Activated CD4-positive, alpha-beta T cell treated with anti-CD3 and anti-CD28 coated beads, Interleukin-2, amount 10 ng/mL, durations not matched to agents 7 days and 5 days (primary cell): ENCODE data around the gene MMRN2. TPM values are rescaled to one million over a fixed set of nuclear protein-coding genes. Genes with fewer than 3 reads are reported as not detected.
"Not testable (repeated sequence)": the region's sequence is repeated elsewhere in the genome, so short reads cannot be mapped to it uniquely, and the experiment has no call there.

Source experiments
- CTCF ChIA-PET: fragments of 350-600 bp; sonication (Branson Sonifier 250); formaldehyde crosslinking; loops from one replicate; lab custom pipeline; 2021; ENCODE audit warnings: antibody characterized with exemption; lab: Charles Lee
- POLR2A ChIA-PET: fragments of 350-600 bp; sonication (Branson Sonifier 250); formaldehyde crosslinking; loops from one replicate; lab custom pipeline; 2021; ENCODE audit warnings: antibody characterized with exemption; lab: Charles Lee
- DNase-seq: peaks from one replicate; pipeline ENCODE4 v3.0.0-alpha.2; 2020
- H3K27ac Mint-ChIP-seq: one replicate; pipeline ENCODE4 v1.8.0; 2021; ENCODE audit warnings: mild to moderate bottlenecking, moderate library complexity, mixed read lengths
- H3K27me3 Mint-ChIP-seq: one replicate; pipeline ENCODE4 v1.8.0; 2021; ENCODE audit warnings: mixed read lengths
- H3K36me3 Mint-ChIP-seq: one replicate; pipeline ENCODE4 v1.8.0; 2021; ENCODE audit warnings: low read depth, mixed read lengths
- H3K4me1 Mint-ChIP-seq: one replicate; pipeline ENCODE4 v1.8.0; 2021; ENCODE audit warnings: mixed read lengths
- H3K4me3 Mint-ChIP-seq: one replicate; pipeline ENCODE4 v1.8.0; 2021; ENCODE audit warnings: mild to moderate bottlenecking, moderate library complexity, mixed read lengths
- H3K9me3 Mint-ChIP-seq: one replicate; pipeline ENCODE4 v1.8.0; 2021; ENCODE audit warnings: mixed read lengths
- total RNA-seq, 2 experiments: library from RNA; stranded (reverse); gene quantifications; one replicate each; pipeline ENCODE4 v1.2.3, GENCODE V29; 2021

Gene MMRN2
- not detected for total RNA-seq

GRCh38 chr10:86957471-86958115, at the start of gene MMRN2:
Gene MMRN2, minus strand, starts transcription at chr10:86957615. Its CDS starts 74 bp downstream, at chr10:86957541.
- peaks cover 9% of the 10 kb centered on the region for H3K9me3 Mint-ChIP-seq
- DNase-seq = no peak
- H3K4me3 Mint-ChIP-seq = no peak within 1 kb of the TSS
- POLR2A ChIA-PET = no interaction called here
- peaks cover 3% of the 10 kb centered on the region for H3K4me1 Mint-ChIP-seq
- H3K36me3 Mint-ChIP-seq = no peaks in the 10 kb centered on the region
- H3K27ac Mint-ChIP-seq = peak within 1 kb of the TSS; percentile 71
- H3K27me3 Mint-ChIP-seq = no peaks in the 10 kb centered on the region
- CTCF ChIA-PET = interaction anchor here (0.6 to 4.3 kb wide), 5 partner anchors 9 to 19 kb away, joined by 3 to 23 read pairs (median 4); partner anchors contain the start of gene ADIRF

GRCh38 chr10:87007124-87007523, 49.7 kb upstream of the MMRN2 start:
- H3K27me3 Mint-ChIP-seq, POLR2A ChIA-PET, H3K9me3 Mint-ChIP-seq, H3K27ac Mint-ChIP-seq, H3K36me3 Mint-ChIP-seq, DNase-seq, H3K4me1 Mint-ChIP-seq, CTCF ChIA-PET, H3K4me3 Mint-ChIP-seq: not testable (repeated sequence)

GRCh38 chr10:87000491-87000890, 43.1 kb upstream of the MMRN2 start:
- CTCF ChIA-PET = interaction anchor here (0.6 to 0.7 kb wide), 2 partner anchors 192 to 963 kb away, joined by 3 read pairs; no protein-coding TSS in a partner anchor
- POLR2A ChIA-PET = no interaction called here
- Mint-ChIP-seq H3K27ac (no peak overlapping the region), H3K4me3 (no peak overlapping the region), H3K9me3 (no peaks in the 10 kb centered on the region), H3K36me3 (no peaks in the 10 kb centered on the region), H3K4me1 (no peaks in the 10 kb centered on the region), H3K27me3 (peaks cover 2% of the 10 kb centered on the region)
- no peak for DNase-seq

- H3K4me1 Mint-ChIP-seq, H3K9me3 Mint-ChIP-seq, H3K36me3 Mint-ChIP-seq, H3K27ac Mint-ChIP-seq, DNase-seq, POLR2A ChIA-PET, H3K4me3 Mint-ChIP-seq, H3K27me3 Mint-ChIP-seq: not testable (repeated sequence)
- CTCF ChIA-PET = interaction anchor here (0.6 to 0.7 kb wide), 2 partner anchors 191 to 964 kb away, joined by 3 read pairs; no protein-coding TSS in a partner anchor
These were observed 42.5 kb upstream of the MMRN2 start for GRCh38 chr10:86999802-87000403.

GRCh38 chr10:86992929-86993328, 35.5 kb upstream of the MMRN2 start:
- Mint-ChIP-seq H3K4me1 (no peaks in the 10 kb centered on the region), H3K4me3 (no peak overlapping the region), H3K27me3 (peaks cover 25% of the 10 kb centered on the region), H3K36me3 (no peaks in the 10 kb centered on the region), H3K9me3 (no peaks in the 10 kb centered on the region), H3K27ac (no peak overlapping the region)
- DNase-seq = no peak
- CTCF ChIA-PET = no interaction called here
- POLR2A ChIA-PET = no interaction called here

GRCh38 chr10:86992456-86992855, 35.0 kb upstream of the MMRN2 start:
- Mint-ChIP-seq H3K27me3 (peaks cover 30% of the 10 kb centered on the region), H3K27ac (no peak overlapping the region), H3K36me3 (no peaks in the 10 kb centered on the region), H3K9me3 (no peaks in the 10 kb centered on the region), H3K4me3 (no peak overlapping the region), H3K4me1 (no peaks in the 10 kb centered on the region)
- ChIA-PET POLR2A (no interaction called here), CTCF (no interaction called here)
- no peak for DNase-seq

- POLR2A ChIA-PET, H3K27ac Mint-ChIP-seq, H3K4me3 Mint-ChIP-seq, H3K4me1 Mint-ChIP-seq, DNase-seq, H3K9me3 Mint-ChIP-seq, H3K36me3 Mint-ChIP-seq: not testable (repeated sequence)
- peaks cover 30% of the 10 kb centered on the region for H3K27me3 Mint-ChIP-seq
- CTCF ChIA-PET = interaction anchor here (0.6 kb wide), 1 partner anchor 13 kb away, joined by 3 read pairs; no protein-coding TSS in a partner anchor
These were observed 33.9 kb upstream of the MMRN2 start for GRCh38 chr10:86991362-86991761.

GRCh38 chr10:86988520-86988919, 31.1 kb upstream of the MMRN2 start:
- H3K27me3 Mint-ChIP-seq = peaks cover 33% of the 10 kb centered on the region
- ChIA-PET POLR2A (no interaction called here), CTCF (interaction anchor here (1.1 kb wide), 1 partner anchor 21 kb away, joined by 3 read pairs; no protein-coding TSS in a partner anchor)
- H3K4me3 Mint-ChIP-seq = no peak overlapping the region
- no peaks in the 10 kb centered on the region for H3K36me3 Mint-ChIP-seq
- no peaks in the 10 kb centered on the region for H3K4me1 Mint-ChIP-seq
- H3K9me3 Mint-ChIP-seq = no peaks in the 10 kb centered on the region
- H3K27ac Mint-ChIP-seq = no peak overlapping the region
- DNase-seq = no peak

GRCh38 chr10:86984498-86984897, 27.1 kb upstream of the MMRN2 start:
- H3K27ac Mint-ChIP-seq, DNase-seq, H3K4me1 Mint-ChIP-seq, CTCF ChIA-PET, H3K36me3 Mint-ChIP-seq, H3K9me3 Mint-ChIP-seq, H3K4me3 Mint-ChIP-seq, POLR2A ChIA-PET: not testable (repeated sequence)
- H3K27me3 Mint-ChIP-seq = peaks cover 28% of the 10 kb centered on the region

GRCh38 chr10:86981716-86982115, 24.3 kb upstream of the MMRN2 start:
- Mint-ChIP-seq H3K4me1 (no peaks in the 10 kb centered on the region), H3K36me3 (no peaks in the 10 kb centered on the region), H3K27ac (no peak overlapping the region), H3K27me3 (peaks cover 14% of the 10 kb centered on the region), H3K4me3 (no peak overlapping the region), H3K9me3 (no peaks in the 10 kb centered on the region)
- CTCF ChIA-PET = no interaction called here
- POLR2A ChIA-PET = no interaction called here
- DNase-seq = no peak

- H3K36me3 Mint-ChIP-seq, H3K27ac Mint-ChIP-seq, CTCF ChIA-PET, DNase-seq, H3K4me1 Mint-ChIP-seq, H3K9me3 Mint-ChIP-seq, H3K4me3 Mint-ChIP-seq, POLR2A ChIA-PET: not testable (repeated sequence)
- peaks cover 14% of the 10 kb centered on the region for H3K27me3 Mint-ChIP-seq
These were observed 23.6 kb upstream of the MMRN2 start for GRCh38 chr10:86981020-86981419.

- H3K4me3 Mint-ChIP-seq = no peak overlapping the region
- ChIA-PET CTCF (interaction anchor here (1.3 kb wide), 1 partner anchor 25 kb away, joined by 3 read pairs; no protein-coding TSS in a partner anchor), POLR2A (no interaction called here)
- H3K27me3 Mint-ChIP-seq = peaks cover 11% of the 10 kb centered on the region
- H3K9me3 Mint-ChIP-seq = no peaks in the 10 kb centered on the region
- no peaks in the 10 kb centered on the region for H3K4me1 Mint-ChIP-seq
- DNase-seq = no peak
- no peaks in the 10 kb centered on the region for H3K36me3 Mint-ChIP-seq
- no peak overlapping the region for H3K27ac Mint-ChIP-seq
These were observed 22.6 kb upstream of the MMRN2 start for GRCh38 chr10:86979977-86980448.

- Mint-ChIP-seq H3K27me3 (peaks cover 11% of the 10 kb centered on the region), H3K27ac (no peak overlapping the region), H3K9me3 (no peaks in the 10 kb centered on the region), H3K36me3 (no peaks in the 10 kb centered on the region), H3K4me1 (no peaks in the 10 kb centered on the region), H3K4me3 (no peak overlapping the region)
- POLR2A ChIA-PET = no interaction called here
- no peak for DNase-seq
- CTCF ChIA-PET = interaction anchor here (1.3 kb wide), 1 partner anchor 24 kb away, joined by 3 read pairs; no protein-coding TSS in a partner anchor
These were observed 21.9 kb upstream of the MMRN2 start for GRCh38 chr10:86979296-86979818.
